ENCODE measurements around the gene CR2. TPM values are rescaled to one million over a fixed set of nuclear protein-coding genes. Genes with fewer than 3 reads are reported as not detected.
"Not testable (repeated sequence)": the region's sequence is repeated elsewhere in the genome, so short reads cannot be mapped to it uniquely, and the experiment has no call there.

CR2 gene
- total and polyA plus RNA-seq, 4 donors = 0.05 to 0.36 (median 0.14) TPM; not detected in 1

GRCh38 chr1:207493212-207493611 is 39.1 kb downstream of the CR2 start (continued):
- TF ChIP-seq RAD21 (IDR thresholded peaks at IDR 0.05) (no peak), FOXA2 (IDR thresholded peaks at IDR 0.05) (no peak), JUND (IDR thresholded peaks at IDR 0.05) (no peak), CTCF (IDR thresholded peaks at IDR 0.05; ENCODE audit: low read depth, low read length, missing input control) (no peak), NR2F2 (IDR thresholded peaks at IDR 0.05) (no peak), HNF4G (IDR thresholded peaks at IDR 0.05) (no peak), SP1 (IDR thresholded peaks at IDR 0.05) (no peak), YY1 (IDR thresholded peaks at IDR 0.05) (no peak)

- no peaks in the 10 kb centered on the region for H3K36me3 ChIP-seq (ENCODE audit: control insufficient read depth in 4 of 4, insufficient read depth in 3 of 4, low read depth in 1 of 4, low read length in 3 of 4)
- H3K27me3 ChIP-seq (ENCODE audit: control insufficient read depth in 4 of 4, insufficient read depth in 4 of 4, low read length in 3 of 4) = peaks cover 0 to 16% (median under 1%) of the 10 kb centered on the region in 4 donors
- 95% methylated on average over 1 of the region's 1 CpG for WGBS
- no peak overlapping the region for H3K4me3 ChIP-seq (ENCODE audit: low read depth in 1 of 3, low read length in 3 of 3)
- H3K27ac ChIP-seq (ENCODE audit: low read depth in 1 of 2, low read length in 2 of 2) = no peak overlapping the region
- peaks cover 2 to 8% (median 6%) of the 10 kb centered on the region in 4 donors for H3K4me1 ChIP-seq (ENCODE audit: control insufficient read depth in 4 of 4, insufficient read depth in 4 of 4, low read length in 3 of 4)
- H3K9me3 ChIP-seq (ENCODE audit: control insufficient read depth in 4 of 4, low read length in 3 of 4) = no peaks in the 10 kb centered on the region
- DNase-seq (ENCODE audit: low spot score) = no peak
- no peak for TF ChIP-seq EGR1 (IDR thresholded peaks at IDR 0.05; ENCODE audit: low read depth in 2 of 2)
- TF ChIP-seq JUND (IDR thresholded peaks at IDR 0.05) = no peak
- no peak for TF ChIP-seq HNF4G (IDR thresholded peaks at IDR 0.05)
- TF ChIP-seq FOXA2 (IDR thresholded peaks at IDR 0.05) = no peak
- TF ChIP-seq HNF4A (conservative IDR thresholded peaks at IDR 0.05) = no peak
- TF ChIP-seq REST (IDR thresholded peaks at IDR 0.05) = no peak
- no peak for TF ChIP-seq ZBTB33 (IDR thresholded peaks at IDR 0.05)
- TF ChIP-seq FOXA1 (IDR thresholded peaks at IDR 0.05) = no peak
- TF ChIP-seq SP1 (IDR thresholded peaks at IDR 0.05) = no peak
- TF ChIP-seq NR2F2 (IDR thresholded peaks at IDR 0.05) = no peak
- TF ChIP-seq MAX (IDR thresholded peaks at IDR 0.05) = no peak
- TF ChIP-seq GABPA (IDR thresholded peaks at IDR 0.05 in 1 of 2, conservative IDR thresholded peaks at IDR 0.05 in 1 of 2) = no peak
- TF ChIP-seq RXRA (IDR thresholded peaks at IDR 0.05) = no peak
- no peak for TF ChIP-seq CTCF (IDR thresholded peaks at IDR 0.05; ENCODE audit: low read depth, low read length, missing input control)
- TF ChIP-seq YY1 (IDR thresholded peaks at IDR 0.05) = no peak
- TF ChIP-seq ATF3 (IDR thresholded peaks at IDR 0.05) = no peak
- H3K9ac ChIP-seq (ENCODE audit: low read depth in 1 of 2, low read length in 2 of 2) = no peak overlapping the region
Observed at GRCh38 chr1:207494171-207494570, 40.0 kb downstream of the CR2 start.

GRCh38 chr1:207495281-207495680 is 41.2 kb downstream of the CR2 start:
- H3K36me3 ChIP-seq (ENCODE audit: control insufficient read depth in 4 of 4, insufficient read depth in 3 of 4, low read depth in 1 of 4, low read length in 3 of 4); H3K4me3 ChIP-seq (ENCODE audit: low read depth in 1 of 3, low read length in 3 of 3); DNase-seq (ENCODE audit: low spot score); H3K4me1 ChIP-seq (ENCODE audit: control insufficient read depth in 4 of 4, insufficient read depth in 4 of 4, low read length in 3 of 4); H3K9ac ChIP-seq (ENCODE audit: low read depth in 1 of 2, low read length in 2 of 2); H3K9me3 ChIP-seq (ENCODE audit: control insufficient read depth in 4 of 4, low read length in 3 of 4); H3K27ac ChIP-seq (ENCODE audit: low read depth in 1 of 2, low read length in 2 of 2): not testable (repeated sequence)
- WGBS = 76% methylated on average over 8 of the region's 8 CpGs
- peaks cover 0 to 17% (median under 1%) of the 10 kb centered on the region in 4 donors for H3K27me3 ChIP-seq (ENCODE audit: control insufficient read depth in 4 of 4, insufficient read depth in 4 of 4, low read length in 3 of 4)

Data from liver (tissue), 9 donors.